GM12878 (cell line): Measurements from ENCODE around the gene RPS6KA2. TPM values are rescaled to one million over a fixed set of nuclear protein-coding genes. Genes with fewer than 3 reads are reported as not detected.

Experiments used
- ATAC-seq: fragments of 200-7000 bp; cut with Tn5 transposase; 3 replicates; pipeline ENCODE4 v1.9.1; 2020; ENCODE audit warnings: mild to moderate bottlenecking, moderate library complexity
- BruUV-seq: library from RNA; stranded (reverse); fragments of 400-500 nt; replicated peaks from 2 replicates; lab custom pipeline; 2021; lab: Mats Ljungman, UMichigan
- CTCF ChIA-PET: fragments of 300-600 bp; sonication (Branson Sonifier 250); formaldehyde crosslinking; extraction: SDS; loops from one replicate; lab custom pipeline; 2021; ENCODE audit warnings: inconsistent platforms; lab: Yijun Ruan, JAX
- POLR2A ChIA-PET: fragments of 350-600 bp; formaldehyde crosslinking; extraction: SDS; loops from one replicate; lab custom pipeline; 2021; ENCODE audit warnings: inconsistent platforms; lab: Charles Lee
- RAD21 ChIA-PET: fragments of 300-600 bp; sonication (Branson Sonifier 250); formaldehyde crosslinking; loops from one replicate; lab custom pipeline; 2023; ENCODE audit warnings: antibody characterized with exemption; ENCODE audit not compliant: unreplicated experiment; lab: Charles Lee
- SMC1A ChIA-PET: fragments of 300-600 bp; sonication (Branson Sonifier 250); formaldehyde crosslinking; loops from one replicate; lab custom pipeline; 2023; ENCODE audit not compliant: unreplicated experiment, uncharacterized antibody; lab: Charles Lee
- DNase-seq: peaks from one replicate; pipeline ENCODE4 v3.0.0-alpha.2; 2011; ENCODE audit warnings: low read depth, low spot score
- FAIRE-seq: peaks from 3 replicates; lab custom pipeline; 2011; peaks lifted over from hg19 to GRCh38; lab: Jason Lieb, UNC
- H2AFZ ChIP-seq: 2 replicates; pipeline ENCODE4 v1.6.0; 2011; ENCODE audit warnings: low read depth, low read length, control low read depth; ENCODE audit not compliant: control insufficient read depth
- H3K27ac ChIP-seq: 2 replicates; pipeline ENCODE4 v1.5.1; 2011; ENCODE audit warnings: control low read depth; ENCODE audit not compliant: control insufficient read depth, insufficient read depth
- H3K27me3 ChIP-seq, 2 experiments: replicated peaks in 1 of 2; 2 replicates each; pipeline versions ENCODE4 v1.6.0 to v1.6.1; 2011; ENCODE audit warnings: low read length in 1 of 2; ENCODE audit not compliant: control insufficient read depth in 2 of 2, insufficient read depth in 2 of 2
- H3K36me3 ChIP-seq, 2 experiments: 2 replicates each; pipeline ENCODE4 v1.5.1; 2011; ENCODE audit warnings: low read length in 1 of 2; ENCODE audit not compliant: control insufficient read depth in 2 of 2, insufficient read depth in 2 of 2
- H3K4me1 ChIP-seq: 2 replicates; pipeline ENCODE4 v1.6.1; 2011; ENCODE audit warnings: mild to moderate bottlenecking, low read length, moderate library complexity, mixed read lengths; ENCODE audit not compliant: control insufficient read depth, insufficient read depth
- H3K4me2 ChIP-seq: 2 replicates; pipeline ENCODE4 v1.6.0; 2011; ENCODE audit warnings: control low read depth; ENCODE audit not compliant: control insufficient read depth, insufficient read depth
- H3K4me3 ChIP-seq: fragments of 200-600 bp; sonication (generic); 2 replicates; pipeline ENCODE4 v1.5.1; 2016
- H3K79me2 ChIP-seq: 2 replicates; pipeline ENCODE4 v1.6.0; 2011; ENCODE audit warnings: low read length; ENCODE audit not compliant: control insufficient read depth, insufficient read depth
- H3K9ac ChIP-seq: 2 replicates; pipeline ENCODE4 v1.8.0; 2011; ENCODE audit warnings: low read length, control low read depth, mixed read lengths; ENCODE audit not compliant: control insufficient read depth, insufficient read depth
- H3K9me3 ChIP-seq: replicated peaks from 3 replicates; pipeline ENCODE4 v1.5.1; 2011; ENCODE audit warnings: mild to moderate bottlenecking, low read length; ENCODE audit not compliant: control insufficient read depth, insufficient read depth
- H4K20me1 ChIP-seq: 2 replicates; pipeline ENCODE4 v1.6.0; 2011; ENCODE audit not compliant: control insufficient read depth, insufficient read depth
- CREM ChIP-seq: IDR thresholded peaks from 2 replicates; pipeline ENCODE4 v1.6.1; 2014; ENCODE audit warnings: antibody characterized with exemption, low read depth
- IRF5 ChIP-seq: fragments of 450-650 bp; IDR thresholded peaks from 2 replicates; pipeline ENCODE4 v1.6.1; 2017; ENCODE audit warnings: borderline replicate concordance
- NFIC ChIP-seq: IDR thresholded peaks from 2 replicates; pipeline ENCODE4 v1.6.1; 2012; ENCODE audit warnings: low read depth, mild to moderate bottlenecking, inconsistent platforms, low read length, moderate library complexity
- PBX3 ChIP-seq: IDR thresholded peaks from 2 replicates; pipeline ENCODE4 v1.6.1; 2011; ENCODE audit warnings: mild to moderate bottlenecking, low read depth, low read length, moderate library complexity; ENCODE audit not compliant: insufficient replicate concordance
- RBBP5 ChIP-seq: fragments of 200-600 bp; sonication (generic); conservative IDR thresholded peaks from 2 replicates; pipeline ENCODE4 v1.6.1; 2016
- SMC3 ChIP-seq: IDR thresholded peaks from 2 replicates; pipeline ENCODE4 v1.6.1; 2011; ENCODE audit warnings: low read length, improper control_type of control experiment, borderline replicate concordance
- TCF3 ChIP-seq: IDR thresholded peaks from 2 replicates; pipeline ENCODE4 v1.6.1; 2012; ENCODE audit warnings: low read depth, mild to moderate bottlenecking, low read length, borderline replicate concordance; ENCODE audit not compliant: insufficient read depth
- WGBS: methylation state at CpG from one replicate; pipeline ENCODE4 v1.1.6; 2016; ENCODE audit warnings: low lambda C conversion rate; ENCODE audit not compliant: insufficient replicate concordance, insufficient coverage; ENCODE audit errors: missing lambda C conversion rate; 5-methylcytosine and 5-hydroxymethylcytosine counted together
- in situ Hi-C: fragments of 300-500 bp; cut with MboI; formaldehyde crosslinking; loops from 9 replicates; pipeline ENCODE4 v1.14.3; 2018; ENCODE audit warnings: mixed read lengths
- intact Hi-C: fragments of 100-400 bp; cut with micrococcal nuclease; formaldehyde crosslinking; loops from one replicate; pipeline ENCODE4 v1.14.2; 2022; ENCODE audit not compliant: unreplicated experiment
- polyA plus RNA-seq, 11 experiments: library from polyadenylated mRNA; depleted of rRNA in 4 of 11; unstranded in 6 of 11; stranded (reverse) in 5 of 11; fragments of >200 nt; fragmentation: Nextera tagmentation in 4 of 11; fragmentation: Illumina TruSeq in 1 of 11; extraction: Ambion mirVana in 4 of 11; extraction: Trizol in 1 of 11; gene quantifications; 1 replicate in 1 of 11; 2 replicates in 10 of 11; pipeline versions ENCODE4 v1.2.1 to v1.2.3, GENCODE V29; 2011 to 2016; ENCODE audit warnings: inconsistent platforms in 2 of 11, missing spikeins in 2 of 11, low read depth in 1 of 11
- total RNA-seq, 4 experiments: library from RNA; depleted of rRNA in 3 of 4; stranded (reverse); fragments of >200 nt in 3 of 4; fragmentation: Illumina TruSeq in 1 of 4; extraction: Trizol in 1 of 4; gene quantifications; 2 replicates each; pipeline versions ENCODE4 v1.2.1 to v1.2.3, GENCODE V29; 2013 to 2021
- TF ChIP-seq, protein P1 (sequence below): IDR thresholded peaks from 2 replicates; pipeline ENCODE4 v1.6.1; 2011; ENCODE audit warnings: borderline replicate concordance, low read depth, mild to moderate bottlenecking, moderate library complexity, low read length; ENCODE audit not compliant: insufficient read depth, poor library complexity, severe bottlenecking

RPS6KA2 gene
- total and polyA plus RNA-seq, 10 of the 15 experiments (the other 5 are each of a cell fraction or from before 2014, with no cell fraction given) = 0.02 to 1.0 (median 0.22) TPM; not detected in 1

DNA sequence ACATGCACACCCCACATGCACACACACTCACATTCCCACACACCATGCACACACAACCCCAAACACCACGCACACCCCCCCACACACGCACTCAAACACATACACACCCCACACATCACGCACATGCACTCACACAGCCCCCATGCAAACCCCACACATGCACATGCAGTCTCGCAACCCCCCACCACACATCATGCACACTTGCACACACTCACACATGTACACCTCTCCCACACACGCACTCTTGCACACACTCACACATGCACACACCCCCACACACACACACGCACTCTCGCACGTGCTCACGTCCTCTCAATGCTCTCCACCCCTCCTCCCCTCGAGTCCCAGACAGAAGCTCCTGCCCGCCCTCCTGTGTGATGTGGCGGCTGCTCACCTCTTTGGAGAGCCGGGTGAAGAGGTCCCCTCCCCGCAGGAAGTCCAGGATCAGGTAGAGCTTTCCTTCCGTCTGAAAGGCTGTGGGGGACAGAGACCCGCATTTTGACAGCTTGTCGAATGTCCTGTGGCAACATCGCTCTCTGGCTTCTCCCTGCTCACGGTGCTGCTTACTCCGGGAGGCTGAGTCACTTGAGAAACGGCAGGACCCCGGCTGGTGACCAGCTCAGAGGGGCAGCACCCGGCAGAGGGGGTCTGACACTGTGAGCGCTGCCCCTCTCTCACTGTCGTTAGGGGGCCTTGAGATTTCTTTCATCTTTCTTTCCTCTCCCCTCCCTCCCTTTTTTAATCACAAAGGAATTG, 119.1 kb downstream of the RPS6KA2 start:
- H3K36me3 ChIP-seq = no peaks in the 10 kb centered on the region
- in situ Hi-C loops = no loop called here
- intact Hi-C loops = no loop called here
- H3K27ac ChIP-seq = no peak overlapping the region
- H2AFZ ChIP-seq = no peak overlapping the region
- CTCF ChIA-PET = no interaction called here
- no peaks in the 10 kb centered on the region for H3K79me2 ChIP-seq
- FAIRE-seq (no peak), DNase-seq (no peak), ATAC-seq (no peak)
- SMC1A ChIA-PET = no interaction called here
- BruUV-seq = no TSS peak
- WGBS = 84% methylated on average over 25 of the region's 25 CpGs
- H3K27me3 ChIP-seq = no peaks in the 10 kb centered on the region; a peak in 1 of 4 replicates
- H3K9ac ChIP-seq = no peak overlapping the region
- H4K20me1 ChIP-seq = no peaks in the 10 kb centered on the region
- POLR2A ChIA-PET = no interaction called here
- RAD21 ChIA-PET = no interaction called here
- no peak overlapping the region for H3K4me2 ChIP-seq
- no peaks in the 10 kb centered on the region for H3K9me3 ChIP-seq
- peaks cover 8% of the 10 kb centered on the region for H3K4me1 ChIP-seq
- no peak overlapping the region for H3K4me3 ChIP-seq
- TF ChIP-seq IRF5 = 0 out of 2 replicates have a peak, but pooled peaks have one; percentile 1
- TF ChIP-seq SMC3 = no peak
- TF ChIP-seq, protein P1, sequence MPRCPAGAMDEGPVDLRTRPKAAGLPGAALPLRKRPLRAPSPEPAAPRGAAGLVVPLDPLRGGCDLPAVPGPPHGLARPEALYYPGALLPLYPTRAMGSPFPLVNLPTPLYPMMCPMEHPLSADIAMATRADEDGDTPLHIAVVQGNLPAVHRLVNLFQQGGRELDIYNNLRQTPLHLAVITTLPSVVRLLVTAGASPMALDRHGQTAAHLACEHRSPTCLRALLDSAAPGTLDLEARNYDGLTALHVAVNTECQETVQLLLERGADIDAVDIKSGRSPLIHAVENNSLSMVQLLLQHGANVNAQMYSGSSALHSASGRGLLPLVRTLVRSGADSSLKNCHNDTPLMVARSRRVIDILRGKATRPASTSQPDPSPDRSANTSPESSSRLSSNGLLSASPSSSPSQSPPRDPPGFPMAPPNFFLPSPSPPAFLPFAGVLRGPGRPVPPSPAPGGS = peak; percentile 88
- TF ChIP-seq RBBP5 = no peak
- no peak for TF ChIP-seq CREM
- TF ChIP-seq PBX3 = peak; percentile 34
- peak; percentile 61; the same call in 1 of the 2 replicates for TF ChIP-seq TCF3
- peak; percentile 22; the same call in 1 of the 2 replicates for TF ChIP-seq NFIC
- TF ChIP-seq, all 136 proteins: peak for 5
